AG09319 (cell line): Measurements from ENCODE around the gene AAMDC.

Source experiments
- DNase-seq: peaks from one replicate; pipeline ENCODE4 v3.0.0-alpha.2; 2010; ENCODE audit warnings: low read depth; ENCODE audit errors: extremely low read depth
- TF ChIP-seq, protein P1 (sequence below): IDR thresholded peaks from 2 replicates; pipeline ENCODE4 v1.5.1; 2011; ENCODE audit warnings: low read depth, mild to moderate bottlenecking, inconsistent platforms, low read length, moderate library complexity

The AAMDC gene

DNA sequence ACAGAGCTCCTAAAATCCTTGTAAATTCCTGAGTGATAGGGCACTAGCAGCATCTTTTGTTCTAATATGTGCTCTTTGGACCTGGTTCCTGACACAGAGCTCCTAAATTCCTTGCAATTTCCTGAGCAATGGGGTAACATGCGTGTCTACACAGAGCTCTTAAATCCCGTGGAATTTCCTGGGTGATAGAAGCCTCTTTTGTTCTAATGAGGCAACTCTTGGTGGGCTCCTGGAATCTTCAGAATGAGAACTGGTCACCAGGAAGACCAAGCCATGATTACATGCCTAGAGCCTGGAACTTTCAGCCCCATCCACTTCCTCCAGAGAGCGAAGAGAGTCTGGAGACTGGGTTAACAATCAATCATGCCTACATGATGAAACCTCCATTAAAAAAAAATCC is 19.5 kb upstream of the AAMDC start:
- no peak for DNase-seq
- TF ChIP-seq, protein P1, sequence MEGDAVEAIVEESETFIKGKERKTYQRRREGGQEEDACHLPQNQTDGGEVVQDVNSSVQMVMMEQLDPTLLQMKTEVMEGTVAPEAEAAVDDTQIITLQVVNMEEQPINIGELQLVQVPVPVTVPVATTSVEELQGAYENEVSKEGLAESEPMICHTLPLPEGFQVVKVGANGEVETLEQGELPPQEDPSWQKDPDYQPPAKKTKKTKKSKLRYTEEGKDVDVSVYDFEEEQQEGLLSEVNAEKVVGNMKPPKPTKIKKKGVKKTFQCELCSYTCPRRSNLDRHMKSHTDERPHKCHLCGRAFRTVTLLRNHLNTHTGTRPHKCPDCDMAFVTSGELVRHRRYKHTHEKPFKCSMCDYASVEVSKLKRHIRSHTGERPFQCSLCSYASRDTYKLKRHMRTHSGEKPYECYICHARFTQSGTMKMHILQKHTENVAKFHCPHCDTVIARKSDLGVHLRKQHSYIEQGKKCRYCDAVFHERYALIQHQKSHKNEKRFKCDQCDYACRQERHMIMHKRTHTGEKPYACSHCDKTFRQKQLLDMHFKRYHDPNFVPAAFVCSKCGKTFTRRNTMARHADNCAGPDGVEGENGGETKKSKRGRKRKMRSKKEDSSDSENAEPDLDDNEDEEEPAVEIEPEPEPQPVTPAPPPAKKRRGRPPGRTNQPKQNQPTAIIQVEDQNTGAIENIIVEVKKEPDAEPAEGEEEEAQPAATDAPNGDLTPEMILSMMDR, result no peak

DNA sequence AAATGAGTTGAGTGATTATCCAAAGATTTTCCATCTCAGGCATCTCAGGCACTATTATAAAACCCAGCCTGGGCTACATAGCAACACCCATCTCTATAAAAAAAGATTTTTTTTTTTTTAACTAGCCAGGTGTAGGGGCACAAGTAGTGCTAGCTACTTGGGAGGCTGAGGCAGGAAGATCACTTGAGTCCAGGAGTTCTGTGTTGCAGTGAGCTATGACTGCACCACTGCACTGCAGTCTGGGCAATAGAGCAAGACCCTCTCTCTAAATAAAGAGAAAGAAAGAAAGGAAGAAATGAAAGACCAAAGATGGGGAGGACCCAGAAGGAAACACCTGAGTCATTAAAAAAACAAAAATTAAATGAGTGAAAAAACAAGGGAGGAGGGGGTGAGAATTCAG is 14.5 kb upstream of the AAMDC start:
- TF ChIP-seq, protein P1, result no peak
- DNase-seq, result no peak

DNA sequence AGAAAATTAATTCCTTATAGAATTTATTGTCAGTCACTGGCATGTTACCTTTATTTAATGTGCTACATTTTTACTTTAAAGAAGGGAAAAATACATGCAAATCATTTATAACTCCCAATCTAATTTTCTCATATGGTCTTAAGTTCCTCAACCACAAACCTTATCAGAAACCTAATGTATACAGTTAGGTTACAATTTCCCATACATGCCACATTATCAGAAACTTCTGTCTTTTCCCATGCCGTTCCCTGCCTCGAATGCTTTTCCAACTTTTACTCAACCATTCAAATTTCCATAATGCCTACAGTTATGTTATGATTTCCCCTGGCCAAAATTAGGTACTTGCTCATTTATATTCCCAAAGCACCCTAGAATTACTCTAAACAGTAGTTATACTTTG is 14.0 kb upstream of the AAMDC start:
- TF ChIP-seq, protein P1, result no peak
- DNase-seq, result no peak

DNA sequence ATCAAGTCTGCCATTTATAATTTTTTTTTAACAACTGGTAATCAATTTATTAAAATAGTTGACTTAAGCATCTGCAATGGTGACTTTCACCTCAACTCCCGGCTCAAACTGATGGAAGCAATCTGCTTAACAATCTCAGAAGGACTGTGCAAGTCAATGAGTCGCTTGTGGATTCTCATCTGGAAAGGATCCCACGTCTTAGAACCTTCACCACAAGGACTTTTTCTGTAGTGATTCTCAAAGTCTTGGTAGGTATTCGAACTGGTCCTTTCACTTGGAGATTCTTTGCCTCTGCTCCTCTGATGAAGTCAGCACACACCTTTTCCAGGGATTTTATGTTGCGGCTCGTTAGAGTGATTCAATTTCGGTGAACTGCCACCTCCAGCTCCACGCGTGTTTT is 7.7 kb upstream of the AAMDC start:
- DNase-seq, result no peak

DNA sequence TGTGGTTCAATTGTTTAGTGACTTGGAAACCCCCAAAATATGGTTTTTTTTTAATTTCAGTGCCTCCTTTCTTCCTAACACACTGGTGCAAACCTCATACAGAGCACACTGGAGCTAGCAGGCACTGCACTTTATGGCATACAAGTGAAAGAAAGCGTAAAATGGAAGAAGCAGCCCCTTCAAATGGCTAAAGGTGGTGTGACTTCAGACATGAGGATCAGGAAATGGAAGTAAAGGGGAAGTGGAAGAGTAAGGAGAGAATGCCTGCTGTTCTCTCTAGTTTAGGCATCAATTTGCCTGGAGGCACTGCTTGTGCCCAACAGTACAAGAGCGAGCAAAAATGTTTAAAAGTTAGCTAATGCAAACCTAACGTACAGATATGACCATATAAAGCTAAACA is 6.1 kb upstream of the AAMDC start:
- TF ChIP-seq, protein P1, result no peak
- no peak for DNase-seq

More for the DNA sequence above, 7.7 kb upstream of the AAMDC start:
- TF ChIP-seq, protein P1, result no peak

DNA sequence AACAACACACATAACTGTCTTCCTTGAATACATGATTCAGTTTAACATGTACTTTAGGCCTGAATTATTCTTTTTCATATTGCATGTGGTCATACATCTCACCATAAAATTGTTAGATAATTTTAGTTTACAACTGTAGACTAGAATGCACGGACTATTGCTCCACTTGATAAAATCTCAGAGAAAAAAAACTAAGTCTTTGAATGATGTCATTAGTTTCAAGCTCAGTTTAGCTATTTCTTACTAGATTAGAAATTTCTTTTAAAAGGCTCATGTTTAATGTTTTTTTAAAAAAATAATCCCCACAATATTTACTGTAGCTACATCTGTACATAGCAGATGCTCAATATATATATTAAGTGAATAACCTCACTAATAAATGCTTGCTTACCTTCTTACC is 5.5 kb upstream of the AAMDC start:
- TF ChIP-seq, protein P1, result no peak
- DNase-seq, result no peak

DNA sequence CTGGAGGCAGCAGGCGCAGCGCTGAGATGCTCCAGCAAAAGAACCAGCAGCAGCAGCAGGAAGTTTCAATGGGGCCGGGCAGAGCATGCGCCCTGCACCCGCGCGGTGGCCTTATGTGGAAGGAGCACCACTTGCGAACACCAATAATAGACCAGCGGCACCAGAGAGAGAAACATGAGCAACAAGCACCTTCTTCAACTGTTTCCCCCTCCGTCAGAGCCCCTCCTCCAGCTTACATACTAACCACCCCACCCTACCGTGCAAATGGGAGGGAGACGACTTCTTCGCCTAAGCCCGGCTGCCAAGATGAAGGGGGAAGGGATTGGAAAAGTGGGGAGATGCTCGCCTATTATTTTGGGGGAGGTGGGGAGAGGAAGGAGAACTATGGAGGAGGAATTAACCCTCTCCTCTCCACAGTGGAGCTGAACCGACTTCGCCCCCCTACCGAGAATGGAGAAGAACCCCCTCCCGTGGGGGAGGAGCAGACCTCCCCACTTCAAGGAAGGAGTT is 1.5 kb upstream of the AAMDC start:
- TF ChIP-seq, protein P1, result no peak
- DNase-seq, result peak; percentile 62
